ENCODE measurements around the gene COX4I1.
"Not testable (repeated sequence)": the region's sequence is repeated elsewhere in the genome, so short reads cannot be mapped to it uniquely, and the experiment has no call there.

COX4I1 gene

GRCh38 chr16:85805442-85806045 lies 6.0 kb downstream of the COX4I1 start:
- no peak for DNase-seq

- DNase-seq = no peak
These were observed 7.0 kb downstream of the COX4I1 start for GRCh38 chr16:85806539-85806938.

GRCh38 chr16:85807340-85807739 lies 7.8 kb downstream of the COX4I1 start:
- not testable (repeated sequence) for DNase-seq

- DNase-seq = not testable (repeated sequence)
These were observed 8.6 kb downstream of the COX4I1 start for GRCh38 chr16:85808104-85808503.

- DNase-seq = no peak
These were observed 9.4 kb downstream of the COX4I1 start for GRCh38 chr16:85808926-85809325.

GRCh38 chr16:85809645-85810044 lies 10.2 kb downstream of the COX4I1 start:
- no peak for DNase-seq

- no peak for DNase-seq
These were observed 10.7 kb downstream of the COX4I1 start for GRCh38 chr16:85810097-85810741.

GRCh38 chr16:85810742-85811115 lies 11.2 kb downstream of the COX4I1 start:
- no peak for DNase-seq

- no peak for DNase-seq
These were observed 12.7 kb downstream of the COX4I1 start for GRCh38 chr16:85812031-85812807.

GRCh38 chr16:85812811-85813700 lies 13.6 kb downstream of the COX4I1 start:
- DNase-seq = no peak

- DNase-seq = no peak
These were observed 16.7 kb downstream of the COX4I1 start for GRCh38 chr16:85816159-85816558.

GRCh38 chr16:85817195-85817594 lies 17.7 kb downstream of the COX4I1 start:
- DNase-seq = not testable (repeated sequence)

- no peak for DNase-seq
These were observed 19.8 kb downstream of the COX4I1 start for GRCh38 chr16:85819245-85819644.

- no peak for DNase-seq
These were observed 20.3 kb downstream of the COX4I1 start for GRCh38 chr16:85819771-85820170.

- DNase-seq = no peak
These were observed 21.3 kb downstream of the COX4I1 start for GRCh38 chr16:85820604-85821372.

- no peak for DNase-seq
These were observed 22.1 kb downstream of the COX4I1 start for GRCh38 chr16:85821390-85822135.

- no peak for DNase-seq
These were observed 22.6 kb downstream of the COX4I1 start for GRCh38 chr16:85822145-85822544.

- DNase-seq = no peak
These were observed 23.9 kb downstream of the COX4I1 start for GRCh38 chr16:85823328-85823920.

- DNase-seq = no peak
These were observed 25.0 kb downstream of the COX4I1 start for GRCh38 chr16:85824161-85825135.

GRCh38 chr16:85825326-85825725 lies 25.8 kb downstream of the COX4I1 start:
- DNase-seq = no peak
